Adrenal gland (tissue), 12 donors: ENCODE data around the gene RNF25. TPM values are rescaled to one million over a fixed set of nuclear protein-coding genes. Genes with fewer than 3 reads are reported as not detected.

Source experiments
- DNase-seq, 7 donors: peaks; one replicate each; pipeline ENCODE4 v3.0.0-alpha.2; 2019 to 2020
- H3K27ac ChIP-seq, 5 donors: fragments of 200-600 bp; sonication (generic) in 4 of 5; 1 replicate in 3 of 5; 2 replicates in 2 of 5; pipeline versions ENCODE4 v1.5.1 to v1.8.0; 2016 to 2020; ENCODE audit warnings: mild to moderate bottlenecking in 1 of 5
- H3K27me3 ChIP-seq: fragments of 200-600 bp; 2 replicates; pipeline ENCODE4 v1.8.0; 2021
- H3K36me3 ChIP-seq, 2 donors: fragments of 200-600 bp; replicated peaks in 1 of 2; 1 replicate in 1 of 2; 2 replicates in 1 of 2; pipeline versions ENCODE4 v1.5.1 to v1.8.0; 2018 to 2022
- H3K4me1 ChIP-seq, 2 donors: fragments of 200-600 bp; replicated peaks in 1 of 2; 1 replicate in 1 of 2; 2 replicates in 1 of 2; pipeline versions ENCODE4 v1.5.1 to v1.8.0; 2018 to 2021
- H3K4me3 ChIP-seq, 4 donors: fragments of 200-600 bp; sonication (generic) in 3 of 4; one replicate each; pipeline ENCODE4 v1.5.1; 2016 to 2018
- H3K9me3 ChIP-seq, 3 donors: fragments of 200-600 bp; sonication (generic) in 1 of 3; replicated peaks in 1 of 3; 1 replicate in 2 of 3; 2 replicates in 1 of 3; pipeline versions ENCODE4 v1.5.1 to v1.8.0; 2016 to 2021
- POLR2A ChIP-seq, 2 donors: fragments of 450-650 bp; IDR thresholded peaks; one replicate each; pipeline ENCODE4 v1.6.1; 2017; ENCODE audit warnings: antibody characterized with exemption in 2 of 2, mild to moderate bottlenecking in 2 of 2, moderate library complexity in 1 of 2
- WGBS, 4 donors: extraction: QIAGEN DNeasy Blood & Tissue Kit in 2 of 4; methylation state at CpG; one replicate each; pipeline versions ENCODE4 v1.1.5 to v1.1.7; 2013 to 2017; 5-methylcytosine and 5-hydroxymethylcytosine counted together
- intact Hi-C, 2 donors: fragments of 100-400 bp; cut with DNase I; formaldehyde crosslinking; loops; one replicate each; pipeline versions ENCODE4 v1.14.1 to v1.15.0; 2022 to 2023
- polyA plus RNA-seq, 3 donors: library from polyadenylated mRNA; stranded (reverse); fragments of 200-250 nt in 2 of 3; fragments of 350-450 nt in 1 of 3; fragmentation: Illumina TruSeq in 1 of 3; extraction: RNeasy Lipid Tissue Mini Kit (QIAGEN cat#74804) in 1 of 3; gene quantifications; one replicate each; pipeline ENCODE4 v1.2.3, GENCODE V29; 2013 to 2014
- total RNA-seq, 9 donors: library from RNA; depleted of rRNA in 4 of 9; stranded (reverse); fragments of >200 nt in 4 of 9; fragments of 120-200 nt in 1 of 9; fragmentation: NEBNext Ultra II Directional in 1 of 9; extraction: Animal tissue kit (Norgen Biotek cat#: 25700) in 1 of 9; gene quantifications; one replicate each; pipeline versions ENCODE4 v1.1.0 to v1.2.4, GENCODE V29; 2013 to 2023
- TF ChIP-seq, protein P1 (sequence below), 6 experiments: fragments of 450-650 bp in 4 of 6; fragments of 200-600 bp in 2 of 6; sonication (generic) in 1 of 6; IDR thresholded peaks; 1 replicate in 5 of 6; 2 replicates in 1 of 6; pipeline versions ENCODE4 v1.5.1 to v1.8.0; 2016 to 2021; ENCODE audit warnings: antibody characterized with exemption in 6 of 6, mild to moderate bottlenecking in 2 of 6, moderate library complexity in 1 of 6
- donor health status: healthy with polysubstance abuse.
- donor health status: Bipolar disorder and iron deficiency.
- donor health status: DM: yes; HTN: yes; CAD: no.
- donor health status: DM: no; HTN: no; CAD: no.
- donor health status: DM: no; HTN: no; CAD: no.
- donor health status: DM: yes; HTN: yes; CAD: no.

The RNF25 gene
- total and polyA plus RNA-seq, 12 donors = 19.7 to 70.4 (median 29.5) TPM

DNA sequence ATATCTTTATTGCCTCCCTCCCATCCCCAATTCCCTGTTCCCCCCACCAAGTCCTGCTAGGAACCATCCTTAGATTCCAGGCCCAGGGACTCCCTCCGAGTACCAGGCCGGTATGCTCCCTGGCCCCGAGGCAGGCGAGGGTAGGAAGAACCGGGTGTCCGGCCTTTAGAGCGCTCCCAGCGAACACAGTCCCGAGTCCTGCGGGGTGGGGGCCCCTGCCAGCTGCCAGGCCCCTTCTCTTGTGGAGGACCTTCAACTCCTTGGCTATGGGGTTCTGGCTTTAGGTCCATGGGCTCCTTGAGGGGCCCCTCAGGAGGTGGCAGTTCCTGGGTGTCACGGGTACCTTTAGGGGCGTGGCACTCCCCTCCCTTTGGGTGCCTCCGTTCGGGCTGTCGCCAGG lies 7.9 kb downstream of the RNF25 start:
- Histone ChIP-seq H3K27ac (no peak overlapping the region), H3K36me3 (peaks cover 0 to 67% of the 10 kb centered on the region in 2 donors), H3K4me3 (no peak overlapping the region), H3K4me1 (peaks cover 0 to 9% of the 10 kb centered on the region in 2 donors), H3K9me3 (no peaks in the 10 kb centered on the region), H3K27me3 (no peaks in the 10 kb centered on the region)
- WGBS, 4 donors = 80 to 95% (median 91%) methylated on average over 1 to 15 of the region's 15 CpGs
- intact Hi-C loops = no loop called here
- TF ChIP-seq, protein P1, sequence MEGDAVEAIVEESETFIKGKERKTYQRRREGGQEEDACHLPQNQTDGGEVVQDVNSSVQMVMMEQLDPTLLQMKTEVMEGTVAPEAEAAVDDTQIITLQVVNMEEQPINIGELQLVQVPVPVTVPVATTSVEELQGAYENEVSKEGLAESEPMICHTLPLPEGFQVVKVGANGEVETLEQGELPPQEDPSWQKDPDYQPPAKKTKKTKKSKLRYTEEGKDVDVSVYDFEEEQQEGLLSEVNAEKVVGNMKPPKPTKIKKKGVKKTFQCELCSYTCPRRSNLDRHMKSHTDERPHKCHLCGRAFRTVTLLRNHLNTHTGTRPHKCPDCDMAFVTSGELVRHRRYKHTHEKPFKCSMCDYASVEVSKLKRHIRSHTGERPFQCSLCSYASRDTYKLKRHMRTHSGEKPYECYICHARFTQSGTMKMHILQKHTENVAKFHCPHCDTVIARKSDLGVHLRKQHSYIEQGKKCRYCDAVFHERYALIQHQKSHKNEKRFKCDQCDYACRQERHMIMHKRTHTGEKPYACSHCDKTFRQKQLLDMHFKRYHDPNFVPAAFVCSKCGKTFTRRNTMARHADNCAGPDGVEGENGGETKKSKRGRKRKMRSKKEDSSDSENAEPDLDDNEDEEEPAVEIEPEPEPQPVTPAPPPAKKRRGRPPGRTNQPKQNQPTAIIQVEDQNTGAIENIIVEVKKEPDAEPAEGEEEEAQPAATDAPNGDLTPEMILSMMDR (IDR thresholded peaks at IDR 0.05) = no peak
- no peak for TF ChIP-seq POLR2A (IDR thresholded peaks at IDR 0.05)
- DNase-seq = no peak

DNA sequence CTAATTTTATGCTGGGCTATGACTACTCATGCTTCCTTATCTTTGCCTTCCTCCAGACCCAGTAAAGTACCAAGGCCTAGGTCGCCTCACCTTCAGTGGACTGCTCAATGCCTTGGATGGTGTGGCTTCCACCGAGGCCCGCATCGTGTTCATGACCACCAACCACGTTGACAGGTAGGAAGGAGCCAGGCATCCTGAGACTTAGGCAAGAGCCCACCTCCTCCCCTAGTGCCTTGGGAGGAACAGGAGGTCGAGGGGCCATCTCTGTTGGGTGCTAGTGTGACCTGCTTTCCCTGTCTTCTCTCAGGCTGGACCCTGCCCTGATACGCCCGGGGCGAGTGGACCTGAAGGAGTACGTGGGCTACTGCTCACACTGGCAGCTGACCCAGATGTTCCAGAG lies 9.0 kb downstream of the RNF25 start:
- Histone ChIP-seq H3K4me3 (no peak overlapping the region), H3K27ac (no peak overlapping the region), H3K4me1 (peaks cover 0 to 12% of the 10 kb centered on the region in 2 donors), H3K9me3 (no peaks in the 10 kb centered on the region), H3K36me3 (peaks cover 0 to 62% of the 10 kb centered on the region in 2 donors), H3K27me3 (no peaks in the 10 kb centered on the region)
- no peak for DNase-seq
- intact Hi-C loops = no loop called here
- TF ChIP-seq, protein P1 (IDR thresholded peaks at IDR 0.05) = no peak
- no peak for TF ChIP-seq POLR2A (IDR thresholded peaks at IDR 0.05)
- WGBS, 4 donors = 82 to 90% (median 88%) methylated on average over 9 to 10 of the region's 10 CpGs

DNA sequence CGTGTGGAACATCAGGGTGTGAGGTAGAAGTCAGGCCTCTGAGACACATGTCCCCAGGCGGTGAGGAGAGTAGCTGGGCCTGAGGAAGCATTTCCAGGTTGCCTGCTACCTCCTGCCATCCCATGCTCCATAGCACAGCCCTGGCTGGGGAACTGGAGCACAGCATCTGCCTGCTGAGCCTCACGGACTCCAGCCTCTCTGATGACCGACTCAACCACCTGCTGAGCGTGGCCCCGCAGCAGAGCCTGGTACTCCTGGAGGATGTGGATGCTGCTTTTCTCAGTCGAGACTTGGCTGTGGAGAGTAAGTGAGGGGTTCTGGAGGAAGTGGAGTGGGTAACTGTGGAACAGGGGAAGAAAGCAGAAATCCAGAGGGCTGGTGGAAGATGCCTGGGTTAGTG lies 9.4 kb downstream of the RNF25 start:
- peaks cover 0 to 61% of the 10 kb centered on the region in 2 donors for H3K36me3 ChIP-seq
- intact Hi-C loops = no loop called here
- H3K9me3 ChIP-seq = no peaks in the 10 kb centered on the region
- WGBS, 4 donors = 87 to 90% (median 88%) methylated on average over 7 of the region's 7 CpGs
- peaks cover 0 to 12% of the 10 kb centered on the region in 2 donors for H3K4me1 ChIP-seq
- TF ChIP-seq, protein P1 (IDR thresholded peaks at IDR 0.05) = no peak
- no peak for TF ChIP-seq POLR2A (IDR thresholded peaks at IDR 0.05)
- no peak for DNase-seq
- no peaks in the 10 kb centered on the region for H3K27me3 ChIP-seq
- no peak overlapping the region for H3K4me3 ChIP-seq
- H3K27ac ChIP-seq = no peak overlapping the region

DNA sequence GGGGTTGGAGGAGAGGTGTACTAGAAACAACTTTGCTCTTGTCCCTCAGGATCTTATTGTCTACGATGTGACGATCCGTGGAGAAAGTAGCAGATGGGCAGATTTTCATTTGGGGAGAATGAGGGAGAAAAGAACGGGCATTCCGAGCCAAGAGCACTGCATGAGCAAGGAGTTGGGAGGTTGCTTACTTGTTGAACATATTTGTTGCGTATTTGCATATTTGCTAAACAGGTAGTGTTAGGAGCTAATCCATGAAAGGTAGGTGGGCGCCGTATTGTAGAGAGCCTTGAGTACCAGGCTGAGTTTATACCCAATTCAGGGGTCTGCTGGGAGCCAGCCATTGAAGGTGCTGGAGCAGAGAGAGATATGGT lies 11.8 kb downstream of the RNF25 start:
- TF ChIP-seq, protein P1 (IDR thresholded peaks at IDR 0.05) = no peak
- no peak for TF ChIP-seq POLR2A (IDR thresholded peaks at IDR 0.05)
- intact Hi-C loops = no loop called here
- H3K27ac ChIP-seq = peak overlapping the region in 1 of 5 donors; percentile 65
- H3K4me3 ChIP-seq = peak overlapping the region in 3 of 4 donors; percentile 62 to 96 (median 89)
- 13 to 28% (median 15%) methylated on average over 8 of the region's 8 CpGs for WGBS, 4 donors
- H3K9me3 ChIP-seq = no peaks in the 10 kb centered on the region
- H3K4me1 ChIP-seq = peaks cover 0 to 12% of the 10 kb centered on the region in 2 donors
- no peak for DNase-seq
- peaks cover 0 to 52% of the 10 kb centered on the region in 2 donors for H3K36me3 ChIP-seq
- no peaks in the 10 kb centered on the region for H3K27me3 ChIP-seq
